Right lobe of liver (tissue), 4 donors: ENCODE results near the gene KLHL7.

Source experiments
- CTCF ChIP-seq, 4 donors: fragments of 200-600 bp in 3 of 4; fragments of 450-650 bp in 1 of 4; IDR thresholded peaks; one replicate each; pipeline versions ENCODE4 v1.5.1 to v1.8.0; 2016 to 2022; ENCODE audit warnings: antibody characterized with exemption in 4 of 4, mild to moderate bottlenecking in 2 of 4
- POLR2A ChIP-seq: fragments of 450-650 bp; IDR thresholded peaks from one replicate; pipeline ENCODE4 v1.6.1; 2017; ENCODE audit warnings: antibody characterized with exemption, mild to moderate bottlenecking
- donor health status: DM: no; HTN: no; CAD: no.
- donor health status: DM: no; HTN: no; CAD: no.
- donor health status: DM: no; HTN: yes; CAD: no.

DNA sequence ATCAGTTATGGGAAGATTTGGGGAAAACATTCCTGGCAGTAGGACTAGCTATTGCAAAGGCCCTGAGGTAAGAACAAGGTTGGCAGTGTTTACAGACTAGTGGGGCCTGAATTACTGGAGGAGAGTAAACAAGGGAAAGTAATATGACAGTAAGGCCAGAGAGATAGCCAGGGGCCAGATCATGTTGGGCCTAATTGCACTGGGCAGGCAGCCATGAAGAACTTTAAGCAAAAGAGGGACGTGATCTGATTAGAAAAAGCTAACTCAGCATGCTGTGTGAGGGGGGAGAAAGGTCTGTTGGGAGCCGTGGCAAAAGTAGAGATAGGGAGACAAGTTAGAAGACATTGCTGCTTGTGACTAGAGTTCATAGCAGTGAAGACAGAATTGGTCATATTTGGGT is 85.4 kb downstream of the KLHL7 start:
- TF ChIP-seq CTCF (IDR thresholded peaks at IDR 0.05), result no peak
- no peak for TF ChIP-seq POLR2A
